PFSK-1 (cell line): Measurements from ENCODE around the gene TNS4.

Experiments
- POLR2AphosphoS5 ChIP-seq: IDR thresholded peaks from 2 replicates; pipeline ENCODE4 v1.6.1; 2012; ENCODE audit warnings: low read depth, mild to moderate bottlenecking, control low read depth, low read length, moderate library complexity
- REST ChIP-seq, 2 experiments: IDR thresholded peaks; 2 replicates each; pipeline versions ENCODE4 v1.6.1 to v1.8.0; 2011 to 2012; ENCODE audit warnings: low read depth in 2 of 2, low read length in 2 of 2, control low read depth in 1 of 2, inconsistent platforms in 1 of 2, mild to moderate bottlenecking in 1 of 2, moderate library complexity in 1 of 2; ENCODE audit not compliant: insufficient read depth in 1 of 2
- TAF1 ChIP-seq: IDR thresholded peaks from 2 replicates; pipeline ENCODE4 v1.6.1; 2012; ENCODE audit warnings: low read length, control low read depth, borderline replicate concordance; ENCODE audit not compliant: insufficient read depth

- TF ChIP-seq POLR2AphosphoS5: no peak
- no peak for TF ChIP-seq TAF1
- no peak for TF ChIP-seq REST (IDR thresholded peaks at IDR 0.05; ENCODE audit: insufficient read depth in 1 of 2, low read depth in 2 of 2, low read length in 2 of 2)
Measured at GRCh38 chr17:40517981-40518380, 16.6 kb upstream of the TNS4 start.
